ENCODE measurements around the gene PPP2R5A. TPM values are rescaled to one million over a fixed set of nuclear protein-coding genes. Genes with fewer than 3 reads are reported as not detected.

Gene PPP2R5A
- total RNA-seq, 4 donors from 2014 or later: 57.0 to 63.5 (median 58.9) TPM

DNA sequence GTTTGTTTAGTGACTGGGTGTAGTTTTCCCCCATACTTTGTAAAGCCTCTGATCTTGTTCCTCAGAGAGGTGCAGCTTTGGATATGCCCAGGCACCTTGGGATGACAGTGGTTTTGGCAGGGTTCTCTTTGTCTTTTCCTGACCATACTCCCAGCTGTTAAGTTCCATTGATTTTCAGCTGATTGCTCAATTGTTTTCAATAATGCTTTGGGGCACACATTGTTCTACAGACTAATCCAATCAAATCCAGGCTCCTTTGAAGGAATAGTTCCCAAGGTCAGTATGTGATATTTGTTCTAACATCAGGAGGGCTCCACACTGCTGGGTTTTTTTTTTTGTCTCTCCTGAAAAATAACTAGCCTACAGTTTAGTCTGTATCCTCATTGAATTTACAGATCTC is 24.8 kb downstream of the PPP2R5A start:
- peaks cover 6 to 39% (median 26%) of the 10 kb centered on the region in 4 donors for H3K4me1 ChIP-seq
- intact Hi-C loops (cut with DNase I): no loop called here
- no peak overlapping the region for H3K4me3 ChIP-seq
- H3K27me3 ChIP-seq: no peaks in the 10 kb centered on the region
- TF ChIP-seq EP300 (IDR thresholded peaks at IDR 0.05): no peak
- no peak for TF ChIP-seq POLR2AphosphoS5 (IDR thresholded peaks at IDR 0.05)
- TF ChIP-seq, protein P1, sequence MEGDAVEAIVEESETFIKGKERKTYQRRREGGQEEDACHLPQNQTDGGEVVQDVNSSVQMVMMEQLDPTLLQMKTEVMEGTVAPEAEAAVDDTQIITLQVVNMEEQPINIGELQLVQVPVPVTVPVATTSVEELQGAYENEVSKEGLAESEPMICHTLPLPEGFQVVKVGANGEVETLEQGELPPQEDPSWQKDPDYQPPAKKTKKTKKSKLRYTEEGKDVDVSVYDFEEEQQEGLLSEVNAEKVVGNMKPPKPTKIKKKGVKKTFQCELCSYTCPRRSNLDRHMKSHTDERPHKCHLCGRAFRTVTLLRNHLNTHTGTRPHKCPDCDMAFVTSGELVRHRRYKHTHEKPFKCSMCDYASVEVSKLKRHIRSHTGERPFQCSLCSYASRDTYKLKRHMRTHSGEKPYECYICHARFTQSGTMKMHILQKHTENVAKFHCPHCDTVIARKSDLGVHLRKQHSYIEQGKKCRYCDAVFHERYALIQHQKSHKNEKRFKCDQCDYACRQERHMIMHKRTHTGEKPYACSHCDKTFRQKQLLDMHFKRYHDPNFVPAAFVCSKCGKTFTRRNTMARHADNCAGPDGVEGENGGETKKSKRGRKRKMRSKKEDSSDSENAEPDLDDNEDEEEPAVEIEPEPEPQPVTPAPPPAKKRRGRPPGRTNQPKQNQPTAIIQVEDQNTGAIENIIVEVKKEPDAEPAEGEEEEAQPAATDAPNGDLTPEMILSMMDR (IDR thresholded peaks at IDR 0.05): no peak
- TF ChIP-seq POLR2A (IDR thresholded peaks at IDR 0.05; ENCODE audit: low read depth): no peak
- no peak for DNase-seq (ENCODE audit: extremely low spot score)
- peak overlapping the region in 2 of 4 donors; percentile 13 to 39 for H3K27ac ChIP-seq (replicated peaks in 1 of 4)
- H3K36me3 ChIP-seq: no peaks in the 10 kb centered on the region
- peaks cover 0 to 4% (median 0%) of the 10 kb centered on the region in 4 donors for H3K9me3 ChIP-seq

DNA sequence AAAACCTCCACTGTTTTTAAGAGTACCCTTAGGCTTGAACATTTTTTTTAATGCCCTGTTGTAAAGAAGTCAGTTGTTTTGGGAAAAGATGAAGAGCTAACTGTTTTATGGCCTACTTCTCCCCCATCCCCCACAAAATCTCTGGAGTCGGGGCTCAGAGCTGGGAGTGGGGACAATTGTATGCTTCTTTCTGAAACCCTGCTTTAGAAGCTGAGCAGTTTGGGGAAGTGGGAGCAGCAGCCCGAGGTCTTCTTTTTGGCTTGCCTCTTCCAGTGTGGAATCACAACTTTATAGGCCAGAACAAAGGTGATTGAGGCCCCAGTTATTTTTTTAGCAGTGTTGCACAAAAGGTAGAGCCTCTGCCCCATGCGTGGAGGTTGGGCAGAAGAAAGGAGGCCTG is 25.2 kb downstream of the PPP2R5A start:
- no peaks in the 10 kb centered on the region for H3K36me3 ChIP-seq
- no peak overlapping the region for H3K4me3 ChIP-seq
- peak overlapping the region in 2 of 4 donors; percentile 13 to 39 for H3K27ac ChIP-seq (replicated peaks in 1 of 4)
- peaks cover 6 to 40% (median 26%) of the 10 kb centered on the region in 4 donors for H3K4me1 ChIP-seq
- WGBS: 75% methylated on average over 3 of the region's 3 CpGs
- intact Hi-C loops (cut with DNase I): no loop called here
- H3K9me3 ChIP-seq: peaks cover 0 to 4% (median 0%) of the 10 kb centered on the region in 4 donors
- TF ChIP-seq, protein P1 (IDR thresholded peaks at IDR 0.05): no peak
- TF ChIP-seq EP300 (IDR thresholded peaks at IDR 0.05) (no peak), POLR2A (IDR thresholded peaks at IDR 0.05; ENCODE audit: low read depth) (no peak), POLR2AphosphoS5 (IDR thresholded peaks at IDR 0.05) (no peak)
- H3K27me3 ChIP-seq: no peaks in the 10 kb centered on the region
- no peak for DNase-seq (ENCODE audit: extremely low spot score)

DNA sequence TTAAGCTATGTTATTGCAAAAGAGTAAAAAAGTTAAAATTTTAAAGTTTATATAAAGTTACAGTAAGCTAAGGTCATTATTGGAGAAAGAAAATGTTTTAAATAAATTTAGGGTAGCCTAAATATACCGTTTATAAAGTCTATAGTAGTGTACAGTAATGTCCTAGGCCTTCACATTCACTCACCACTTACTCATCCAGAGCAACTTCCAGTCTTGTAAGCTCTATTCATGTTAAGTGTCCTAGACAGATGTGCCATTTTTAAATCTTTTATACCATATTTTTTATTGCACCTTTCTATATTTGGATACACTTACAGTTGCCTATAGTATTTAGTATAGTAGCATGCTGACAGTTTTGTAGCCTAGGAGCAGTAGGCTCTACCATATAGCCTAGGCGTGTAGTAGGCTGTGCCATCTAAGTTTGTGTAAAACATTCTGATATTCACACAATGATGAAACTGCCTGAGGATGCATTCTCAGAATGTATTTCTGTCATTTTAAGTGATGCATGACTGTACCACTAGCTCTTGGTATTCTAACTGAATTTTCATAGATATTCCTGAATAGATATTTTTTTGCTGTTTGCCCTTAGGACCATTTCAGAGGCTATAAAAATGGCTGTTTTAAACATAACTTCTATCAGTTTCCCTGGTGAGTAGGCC is 26.8 kb downstream of the PPP2R5A start:
- DNase-seq (ENCODE audit: extremely low spot score): no peak
- H3K27ac ChIP-seq (replicated peaks in 1 of 4): no peak overlapping the region
- TF ChIP-seq POLR2A (IDR thresholded peaks at IDR 0.05; ENCODE audit: low read depth) (no peak), EP300 (IDR thresholded peaks at IDR 0.05) (no peak), POLR2AphosphoS5 (IDR thresholded peaks at IDR 0.05) (no peak)
- TF ChIP-seq, protein P1 (IDR thresholded peaks at IDR 0.05): no peak
- 97% methylated on average over 2 of the region's 2 CpGs for WGBS
- no peaks in the 10 kb centered on the region for H3K27me3 ChIP-seq
- H3K4me3 ChIP-seq: no peak overlapping the region
- intact Hi-C loops (cut with DNase I): no loop called here
- no peaks in the 10 kb centered on the region for H3K36me3 ChIP-seq
- peaks cover 15 to 42% (median 32%) of the 10 kb centered on the region in 4 donors for H3K4me1 ChIP-seq
- peaks cover 0 to 4% (median 0%) of the 10 kb centered on the region in 4 donors for H3K9me3 ChIP-seq

DNA sequence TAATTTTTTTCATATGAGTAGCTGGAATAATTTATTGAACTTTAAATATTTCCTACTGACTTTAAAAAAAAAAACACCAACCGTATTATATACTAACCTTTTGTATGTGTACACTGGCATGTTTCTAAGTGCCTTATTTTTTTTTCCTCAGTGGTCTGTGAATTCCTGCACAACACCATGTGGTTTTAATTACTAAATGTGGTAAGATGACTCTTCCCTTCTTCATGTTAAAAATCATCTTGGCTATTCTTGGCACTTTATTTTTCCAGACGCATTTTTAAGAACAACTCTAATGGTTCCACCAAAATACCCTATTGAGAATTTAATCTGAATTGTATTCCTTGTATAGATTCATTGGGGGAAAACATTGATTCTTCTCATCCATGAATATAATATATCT is 28.4 kb downstream of the PPP2R5A start:
- peaks cover 0 to 4% (median 0%) of the 10 kb centered on the region in 4 donors for H3K9me3 ChIP-seq
- no peak for DNase-seq (ENCODE audit: extremely low spot score)
- intact Hi-C loops (cut with DNase I): no loop called here
- no peaks in the 10 kb centered on the region for H3K36me3 ChIP-seq
- no peak overlapping the region for H3K4me3 ChIP-seq
- no peak overlapping the region for H3K27ac ChIP-seq (replicated peaks in 1 of 4)
- TF ChIP-seq EP300 (IDR thresholded peaks at IDR 0.05): no peak
- no peak for TF ChIP-seq POLR2A (IDR thresholded peaks at IDR 0.05; ENCODE audit: low read depth)
- no peak for TF ChIP-seq POLR2AphosphoS5 (IDR thresholded peaks at IDR 0.05)
- TF ChIP-seq, protein P1 (IDR thresholded peaks at IDR 0.05): no peak
- 61% methylated on average over 2 of the region's 2 CpGs for WGBS
- H3K27me3 ChIP-seq: no peaks in the 10 kb centered on the region
- peaks cover 17 to 47% (median 37%) of the 10 kb centered on the region in 4 donors for H3K4me1 ChIP-seq
